Stimulated activated naive CD8-positive, alpha-beta T cell treated with anti-CD3 and anti-CD28 coated beads, Interleukin-15, Interleukin-2, amounts not matched to agents 100 U/mL and 50 U/mL, for 24 hours (primary cell): ENCODE data around the gene CD274.
"Not testable (repeated sequence)": the region's sequence is repeated elsewhere in the genome, so short reads cannot be mapped to it uniquely, and the experiment has no call there.

Experiments
- ATAC-seq: fragments of 150-1000 bp; cut with Tn5 transposase; one replicate; pipeline ENCODE4 v1.10.0; 2021
- DNase-seq: peaks from one replicate; pipeline ENCODE4 v3.0.0; 2021

Gene CD274

DNA sequence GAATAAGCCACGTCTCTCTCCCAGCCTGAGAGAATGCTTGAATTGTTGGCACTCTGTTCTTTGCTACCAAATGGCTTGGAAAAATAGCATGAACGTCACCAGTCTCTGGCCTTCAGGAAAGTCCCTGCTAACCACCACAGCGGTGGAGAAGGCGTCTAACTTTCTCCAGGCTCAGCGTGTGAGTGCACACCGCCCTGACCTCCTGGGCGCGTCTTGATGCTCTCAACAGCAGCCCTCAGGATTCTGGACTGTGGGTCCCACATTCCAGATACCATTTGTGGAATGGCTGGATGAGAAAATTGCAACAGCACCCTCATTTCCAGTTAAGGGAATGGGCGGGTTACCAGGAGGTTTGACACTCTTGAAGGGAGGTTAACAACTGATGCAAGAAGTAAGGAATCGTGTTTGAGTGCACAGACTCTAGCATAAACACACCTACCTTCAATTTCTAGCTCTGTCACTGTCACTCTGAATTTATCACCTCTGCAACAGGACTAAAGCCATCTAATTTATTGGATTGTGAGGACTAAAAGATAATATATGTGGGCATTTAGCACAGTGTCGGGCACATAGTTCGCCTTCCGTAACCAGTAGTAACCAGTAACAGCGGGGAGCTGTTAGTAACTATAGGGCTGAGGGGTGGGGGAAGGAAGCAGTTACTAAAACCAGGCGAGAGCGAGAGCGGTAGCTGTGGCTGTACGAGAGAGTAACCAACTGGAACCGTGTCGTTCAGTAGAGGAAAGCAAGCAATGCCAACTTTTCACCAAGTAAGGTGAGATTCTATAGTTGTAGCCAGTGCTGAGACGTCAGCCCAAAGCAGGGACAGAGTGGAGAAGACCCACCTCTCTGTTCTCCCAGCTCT is 11.8 kb upstream of the CD274 start:
- DNase-seq (peak; percentile 76), ATAC-seq (peak; percentile 66)

DNA sequence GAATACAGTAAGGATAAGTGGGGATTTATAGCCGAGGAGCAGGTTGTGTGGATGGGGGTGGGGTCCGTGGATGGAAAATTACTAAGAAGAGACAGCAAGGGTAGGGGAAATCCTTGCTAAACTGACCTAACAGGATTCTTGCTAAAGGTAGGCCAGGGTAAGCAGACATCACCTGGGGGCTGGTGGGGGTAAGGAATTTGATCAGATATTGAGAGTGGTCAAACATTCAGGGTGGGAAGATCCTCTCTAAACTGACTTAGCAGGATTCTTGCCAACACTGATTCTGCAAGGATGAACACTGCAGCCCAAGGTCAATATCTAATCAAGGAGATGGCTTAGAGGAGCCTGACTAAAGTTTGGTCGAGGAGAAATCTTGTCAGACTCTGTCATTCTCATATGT is 9.9 kb upstream of the CD274 start:
- no peak for ATAC-seq
- no peak for DNase-seq

DNA sequence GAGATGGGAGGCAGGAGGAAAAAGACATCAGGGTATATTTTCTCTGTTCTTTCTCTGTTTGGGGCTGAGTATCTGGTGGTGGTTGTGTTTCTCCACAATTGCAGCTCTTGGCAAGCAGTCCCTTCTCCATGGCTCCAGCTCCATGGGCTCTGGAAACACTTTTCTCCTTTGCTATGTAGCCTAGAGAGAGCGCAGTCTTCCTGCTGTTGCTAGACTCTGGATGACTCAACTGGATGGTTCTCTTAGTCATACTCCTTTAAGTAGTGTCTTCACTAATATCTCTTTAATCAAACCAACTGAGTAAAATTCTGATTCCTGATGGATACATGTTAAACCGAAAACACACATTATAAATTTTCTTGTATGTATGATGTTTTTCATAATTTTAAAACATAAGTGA is 9.3 kb upstream of the CD274 start:
- no peak for ATAC-seq
- DNase-seq, result no peak

DNA sequence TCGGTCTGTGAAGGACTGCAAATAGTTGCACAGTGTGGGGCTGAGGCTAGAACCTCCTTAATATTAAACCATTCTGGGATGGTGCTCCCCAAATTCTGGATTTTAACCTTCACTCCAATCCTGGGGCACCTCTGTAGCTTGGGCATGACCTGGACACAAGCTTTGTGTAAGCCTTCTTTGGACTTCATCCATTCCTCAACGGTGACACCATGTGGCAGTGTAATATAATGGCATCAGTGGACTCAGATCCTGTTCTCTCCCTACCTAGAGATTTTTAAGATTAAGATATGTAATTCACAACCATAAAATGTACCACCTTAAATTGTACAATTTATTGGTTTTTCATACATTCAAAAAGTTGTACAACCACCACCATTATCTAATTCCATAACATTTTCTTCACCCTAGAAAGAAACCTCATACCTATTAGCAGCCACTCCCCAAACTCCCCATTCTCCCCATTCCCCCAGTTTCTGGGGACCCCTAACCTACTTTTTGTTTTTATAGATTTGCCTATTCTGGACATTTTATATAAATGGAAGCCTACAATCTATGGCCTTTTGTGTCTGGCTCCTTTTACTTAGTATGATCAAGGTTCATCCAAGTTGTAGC is 7.8 kb upstream of the CD274 start:
- ATAC-seq, result no peak
- peak; percentile 49 for DNase-seq

DNA sequence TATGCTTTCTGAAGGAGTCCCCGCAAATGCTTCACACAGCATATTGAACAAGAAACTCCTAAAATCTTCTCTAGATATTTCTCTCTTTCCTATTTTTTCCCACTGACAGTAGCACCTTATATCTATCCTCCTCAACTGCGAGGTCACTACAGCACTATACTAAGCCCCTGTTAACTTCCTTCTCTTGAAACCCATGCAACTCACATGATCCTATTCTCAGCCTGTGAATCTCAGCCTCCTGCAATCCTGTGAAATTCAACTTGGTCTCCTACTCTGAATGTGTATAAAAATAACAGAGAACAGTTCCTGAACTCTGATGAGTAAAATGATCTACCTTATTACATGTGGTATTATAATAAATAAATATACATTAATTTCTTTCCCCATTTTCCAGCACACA is 6.5 kb upstream of the CD274 start:
- ATAC-seq, result no peak
- no peak for DNase-seq

DNA sequence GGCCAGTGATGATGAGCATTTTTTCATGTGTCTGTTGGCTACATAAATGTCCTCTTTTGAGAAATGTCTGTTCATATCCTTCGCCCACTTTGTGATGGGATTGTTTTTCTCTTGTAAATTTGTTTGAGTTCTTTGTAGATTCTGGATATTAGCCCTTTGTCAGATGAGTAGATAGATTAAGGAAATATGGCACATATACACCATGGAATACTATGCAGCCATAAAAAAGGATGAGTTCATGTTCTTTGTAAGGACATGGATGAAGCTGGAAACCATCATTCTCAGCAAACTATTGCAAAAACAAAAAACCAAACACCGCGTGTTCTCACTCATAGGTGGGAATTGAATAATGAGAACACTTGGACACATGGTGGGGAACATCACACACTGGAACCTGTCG is 5.2 kb upstream of the CD274 start:
- ATAC-seq, DNase-seq: not testable (repeated sequence)

DNA sequence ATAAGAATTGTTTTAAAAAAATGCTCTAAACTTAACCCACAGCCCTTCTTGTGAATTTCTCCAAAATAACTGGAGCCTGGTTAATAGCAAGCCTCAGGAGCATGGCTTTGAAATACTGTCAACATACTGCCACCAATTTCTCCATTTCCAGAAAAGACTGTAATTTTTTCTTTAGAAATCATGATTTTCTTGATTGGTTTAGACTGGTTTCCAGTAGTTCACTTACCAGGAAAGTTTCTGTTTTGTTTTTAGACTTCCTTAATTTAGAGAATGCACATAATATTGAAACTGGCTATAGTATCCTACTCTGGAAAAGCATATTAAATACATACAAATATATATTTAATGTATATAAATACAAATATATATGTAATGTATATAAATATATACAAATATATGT is 4.5 kb upstream of the CD274 start:
- ATAC-seq (no peak), DNase-seq (no peak)

DNA sequence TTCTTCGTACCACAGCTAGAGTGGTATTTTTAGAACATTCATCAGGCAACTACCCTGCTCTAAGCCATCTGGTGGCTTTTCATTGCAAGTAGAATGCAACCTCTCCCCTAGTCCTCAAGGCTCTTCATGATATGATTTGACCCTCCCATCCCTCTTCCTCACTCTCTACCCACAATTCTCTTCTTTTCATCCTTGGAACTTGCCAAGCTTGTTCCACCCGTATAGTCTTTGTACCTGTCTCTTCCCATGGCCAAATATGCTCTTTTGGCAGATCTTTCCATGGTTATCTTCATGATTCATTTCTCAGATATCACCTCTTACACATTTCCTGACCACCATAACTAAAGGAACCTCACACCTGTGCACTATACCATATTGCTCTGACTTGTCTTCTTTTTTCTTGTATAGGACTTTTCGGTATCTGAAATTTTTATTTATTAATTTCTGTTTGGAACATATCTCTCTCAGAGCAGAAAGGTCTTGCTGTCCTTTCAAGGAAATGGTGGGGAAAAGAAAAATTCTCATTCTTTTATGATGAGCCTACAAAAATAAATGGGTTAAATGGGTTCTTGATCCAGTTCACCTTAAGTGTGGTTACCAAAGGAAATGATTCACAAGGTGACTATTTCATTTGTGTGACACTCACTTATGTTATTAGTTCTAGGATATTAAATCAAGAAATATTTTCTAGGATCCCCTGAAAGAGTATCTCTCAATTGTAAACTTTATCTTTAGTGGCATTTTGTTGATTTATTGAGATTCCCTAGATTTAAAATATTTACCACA is 3.7 kb upstream of the CD274 start:
- peak; percentile 25 for ATAC-seq
- DNase-seq, result no peak

DNA sequence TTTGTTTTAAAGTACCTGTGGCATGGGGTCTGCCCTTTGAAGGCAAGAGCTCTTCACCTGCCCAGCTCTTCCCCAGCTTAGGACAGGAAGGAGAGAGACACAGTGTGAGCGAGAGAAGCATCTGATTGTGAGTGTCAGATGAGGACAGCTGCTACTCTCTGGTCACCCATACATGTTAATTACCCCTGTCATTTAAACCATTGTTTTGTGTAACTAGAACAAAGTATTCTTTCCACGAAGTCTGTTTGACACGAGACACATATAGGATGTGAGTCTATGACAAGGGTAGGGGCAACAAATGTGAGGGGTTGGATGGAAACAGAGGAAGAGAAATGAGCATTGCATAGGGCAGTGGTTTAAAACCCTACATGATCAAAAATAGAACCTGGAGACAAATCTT is 3.0 kb upstream of the CD274 start:
- ATAC-seq (no peak), DNase-seq (no peak)

DNA sequence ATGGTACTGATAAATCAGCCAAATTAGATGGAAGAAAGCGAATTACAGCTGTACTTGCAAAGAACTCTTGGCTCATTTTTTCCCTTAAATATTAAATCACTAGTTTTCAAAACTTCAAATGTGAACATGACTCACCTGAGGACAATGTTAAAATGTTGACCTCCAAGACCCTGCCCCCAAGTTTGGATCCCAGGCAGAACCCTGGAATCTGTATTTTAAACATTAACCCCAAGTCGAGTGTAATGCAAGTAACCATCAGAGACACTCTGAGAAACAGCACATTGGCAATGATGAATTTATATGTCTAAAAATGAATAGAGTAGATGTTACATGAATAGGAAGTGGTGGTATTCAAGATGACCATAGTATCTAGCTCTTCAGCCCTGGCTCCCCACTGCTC is 2.3 kb upstream of the CD274 start:
- no peak for ATAC-seq

DNA sequence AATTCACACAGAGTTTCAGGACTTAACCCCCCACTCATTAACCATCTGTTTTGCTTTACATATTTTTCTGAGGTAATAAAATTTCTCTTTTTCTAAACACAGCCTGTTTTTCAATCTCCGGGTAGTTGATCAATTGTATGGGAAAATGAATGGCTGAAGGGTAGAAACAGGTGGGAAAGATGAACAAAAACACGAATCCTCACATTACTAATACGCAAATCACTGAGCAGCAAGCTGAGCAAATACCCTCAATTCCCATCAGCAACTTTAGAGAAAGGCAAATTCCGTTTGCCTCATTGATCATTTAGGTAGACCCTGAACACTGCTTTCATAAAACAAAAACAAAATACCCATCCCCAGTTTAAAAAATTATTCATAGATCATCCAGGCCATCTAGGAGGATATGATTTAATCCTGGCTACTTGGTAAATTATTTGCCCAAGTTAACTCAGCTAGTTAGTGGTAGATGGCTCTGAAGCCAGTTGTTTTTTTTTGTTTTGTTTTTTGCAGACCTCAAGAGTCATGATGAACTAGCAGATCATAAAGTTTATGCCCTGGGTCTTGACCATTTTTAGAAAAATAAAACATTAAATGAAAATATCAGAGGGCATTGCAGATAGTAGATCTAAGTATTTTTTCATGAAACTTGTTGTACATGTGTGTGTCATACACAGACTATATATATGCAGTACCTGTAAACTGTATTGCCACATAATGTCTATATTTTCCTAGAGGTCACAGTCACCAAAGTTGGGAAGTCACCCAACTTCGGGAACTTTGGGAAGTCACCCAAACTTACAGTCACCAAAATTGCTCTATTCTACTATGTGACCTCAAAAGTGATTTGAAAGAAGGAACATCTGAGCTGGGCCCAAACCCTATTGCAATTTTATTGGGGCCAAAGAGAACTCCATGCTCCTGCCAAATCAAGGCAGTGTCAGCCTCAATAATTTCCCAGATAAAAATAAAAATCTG is 1.6 kb upstream of the CD274 start:
- ATAC-seq (no peak), DNase-seq (no peak)

More for the DNA sequence above, 2.3 kb upstream of the CD274 start:
- DNase-seq, result no peak

DNA sequence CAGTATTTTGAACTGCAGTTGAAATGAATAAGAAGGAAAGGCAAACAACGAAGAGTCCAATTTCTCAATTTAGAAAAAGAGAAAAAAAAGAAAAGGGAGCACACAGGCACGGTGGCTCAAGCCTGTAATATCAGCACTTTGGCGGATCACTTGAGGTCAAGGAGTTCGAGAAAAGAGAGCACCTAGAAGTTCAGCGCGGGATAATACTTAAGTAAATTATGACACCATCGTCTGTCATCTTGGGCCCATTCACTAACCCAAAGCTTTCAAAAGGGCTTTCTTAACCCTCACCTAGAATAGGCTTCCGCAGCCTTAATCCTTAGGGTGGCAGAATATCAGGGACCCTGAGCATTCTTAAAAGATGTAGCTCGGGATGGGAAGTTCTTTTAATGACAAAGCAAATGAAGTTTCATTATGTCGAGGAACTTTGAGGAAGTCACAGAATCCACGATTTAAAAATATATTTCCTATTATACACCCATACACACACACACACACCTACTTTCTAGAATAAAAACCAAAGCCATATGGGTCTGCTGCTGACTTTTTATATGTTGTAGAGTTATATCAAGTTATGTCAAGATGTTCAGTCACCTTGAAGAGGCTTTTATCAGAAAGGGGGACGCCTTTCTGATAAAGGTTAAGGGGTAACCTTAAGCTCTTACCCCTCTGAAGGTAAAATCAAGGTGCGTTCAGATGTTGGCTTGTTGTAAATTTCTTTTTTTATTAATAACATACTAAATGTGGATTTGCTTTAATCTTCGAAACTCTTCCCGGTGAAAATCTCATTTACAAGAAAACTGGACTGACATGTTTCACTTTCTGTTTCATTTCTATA is 602 bp upstream of the CD274 start:
- DNase-seq, result no peak
- ATAC-seq, result no peak

DNA sequence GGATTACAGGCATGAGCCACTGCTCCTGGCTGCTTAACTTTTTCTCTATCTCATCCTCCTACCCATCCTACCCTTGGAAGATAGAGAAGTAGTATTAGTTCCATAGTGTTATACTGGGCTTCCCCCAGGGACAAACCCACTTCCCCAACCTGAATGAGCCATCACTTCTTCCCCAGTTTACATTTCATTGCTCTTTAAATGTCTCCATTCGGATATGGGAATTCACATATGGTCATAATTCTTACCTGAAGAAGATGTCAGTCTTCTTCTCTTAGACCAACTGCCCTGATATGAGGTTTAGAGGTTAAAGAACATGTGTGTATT is 1.9 kb downstream of the CD274 start:
- ATAC-seq (no peak), DNase-seq (no peak)

DNA sequence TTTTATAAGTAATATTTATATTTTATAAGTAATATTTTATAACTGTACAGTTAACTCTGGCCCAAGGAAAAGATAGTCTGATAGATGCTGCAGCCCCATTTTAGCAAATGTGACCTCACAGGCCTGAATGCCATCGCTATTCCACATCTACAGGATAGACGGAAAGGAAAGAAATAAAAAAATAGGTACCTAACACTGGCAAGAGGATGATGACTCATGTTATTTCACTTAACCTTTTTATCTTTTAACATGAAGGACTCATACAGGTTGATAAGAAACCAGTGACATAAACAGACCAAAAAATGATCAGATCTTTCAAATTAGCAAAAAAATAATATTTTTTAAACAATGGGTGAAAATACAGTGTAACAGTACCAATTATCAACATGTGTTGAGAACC is 2.7 kb downstream of the CD274 start:
- no peak for ATAC-seq
- no peak for DNase-seq

DNA sequence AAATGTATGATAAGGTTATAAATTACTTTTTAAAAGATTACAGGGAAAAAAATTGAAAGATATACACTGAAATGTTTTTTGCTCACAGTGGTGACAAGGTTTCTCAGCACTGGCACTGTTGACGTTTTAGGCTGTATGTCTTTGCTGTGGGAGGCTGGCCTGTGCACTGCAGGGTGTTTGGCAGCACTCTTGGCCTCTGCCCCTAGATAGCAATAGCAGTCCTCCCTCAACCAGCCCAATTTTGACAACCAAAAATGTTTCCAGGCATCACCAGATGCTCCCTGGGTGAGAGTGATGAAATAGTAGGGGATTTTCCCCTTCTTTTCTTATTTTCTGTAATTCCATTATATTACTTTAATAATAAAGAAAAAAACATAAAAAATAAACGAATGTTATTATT is 3.3 kb downstream of the CD274 start:
- DNase-seq (peak; percentile 36), ATAC-seq (peak; percentile 24)

DNA sequence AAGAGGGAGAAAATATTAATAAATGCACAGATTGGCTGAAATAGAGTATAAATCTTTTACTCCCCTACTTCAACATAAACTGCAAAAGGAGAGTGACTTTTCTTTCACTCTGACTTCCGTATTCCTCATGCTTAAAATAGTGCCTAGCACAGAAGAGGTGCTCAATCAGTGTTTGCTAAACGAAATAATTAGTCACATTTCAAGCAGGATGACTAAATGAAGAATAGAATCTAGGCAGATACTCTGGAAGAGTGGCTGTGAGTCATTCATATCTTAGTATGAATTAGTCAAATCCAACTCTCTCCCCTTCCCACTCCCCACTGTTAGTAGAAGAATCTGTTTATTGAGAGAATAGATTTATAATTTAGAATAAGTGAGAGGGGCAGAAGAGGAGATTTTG is 4.8 kb downstream of the CD274 start:
- DNase-seq (no peak), ATAC-seq (peak; percentile 68)

DNA sequence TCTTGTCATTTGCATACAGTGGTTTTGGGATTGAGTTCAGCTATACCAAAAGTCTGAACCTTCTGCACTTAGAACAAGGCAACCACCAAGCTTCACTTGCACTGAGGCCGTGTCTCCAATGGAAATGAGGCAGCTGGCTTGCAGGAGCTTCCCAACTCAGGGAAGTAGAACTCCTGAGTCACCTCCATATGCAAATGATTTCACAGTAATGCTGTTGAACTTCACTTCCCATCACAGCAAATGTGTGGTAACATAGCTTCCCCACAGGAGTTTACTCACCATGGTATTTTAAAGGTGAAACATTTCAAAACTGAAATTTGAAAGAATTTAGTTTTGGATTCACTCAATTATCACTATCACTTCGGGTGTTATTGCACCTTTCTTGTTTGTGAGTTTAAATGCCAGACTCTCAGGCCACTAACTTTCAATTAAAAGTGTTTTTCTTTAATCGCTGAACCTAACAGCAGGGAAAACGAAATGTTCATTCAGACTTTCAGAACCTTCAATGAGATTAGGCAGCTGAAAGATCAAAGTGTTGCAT is 9.0 kb downstream of the CD274 start:
- peak; percentile 24 for DNase-seq

DNA sequence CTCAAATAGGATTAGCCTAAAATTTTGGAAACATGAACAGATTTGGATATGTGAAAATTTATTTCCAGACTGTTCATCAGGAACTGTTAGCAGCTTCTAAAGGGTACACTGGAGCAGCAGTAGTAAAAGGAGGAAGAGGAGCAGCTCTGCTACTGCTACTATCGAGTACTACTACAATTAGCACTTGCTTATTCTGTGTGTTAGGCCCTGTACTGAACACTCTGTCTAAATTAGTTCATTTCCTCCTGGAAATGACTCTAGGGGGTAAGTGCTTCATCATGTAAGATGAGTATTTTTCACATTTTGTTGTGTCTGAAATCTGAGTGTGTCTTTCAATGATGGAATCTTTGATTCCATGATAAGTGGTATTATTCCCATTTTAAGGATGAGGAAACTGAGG is 9.8 kb downstream of the CD274 start:
- DNase-seq (no peak), ATAC-seq (no peak)

More for the DNA sequence above, 9.0 kb downstream of the CD274 start:
- ATAC-seq, result peak; percentile 76

DNA sequence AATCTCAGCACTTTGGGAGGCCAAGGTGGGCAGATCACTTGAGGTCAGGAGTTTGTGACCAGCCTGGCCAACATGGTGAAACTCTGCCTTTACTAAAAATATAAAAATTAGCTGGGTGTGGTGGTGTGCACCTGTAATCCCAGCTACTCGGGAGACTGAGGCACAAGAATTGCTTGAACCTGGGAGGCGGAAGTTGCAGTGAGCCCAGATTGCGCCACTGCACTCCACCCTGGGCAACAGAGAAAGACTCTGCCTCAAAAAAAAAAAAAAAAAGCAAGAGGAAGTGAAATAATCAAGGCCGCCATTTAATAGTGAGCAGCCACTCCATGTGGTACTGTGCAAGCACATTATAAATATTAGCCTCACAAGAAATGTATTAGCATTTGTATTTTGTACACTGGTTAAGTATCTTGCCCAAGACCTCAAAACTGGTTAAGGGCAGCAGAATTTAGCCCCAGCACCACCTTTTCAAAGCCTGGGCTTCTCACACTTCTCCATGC is 14.5 kb downstream of the CD274 start:
- DNase-seq, ATAC-seq: not testable (repeated sequence)

DNA sequence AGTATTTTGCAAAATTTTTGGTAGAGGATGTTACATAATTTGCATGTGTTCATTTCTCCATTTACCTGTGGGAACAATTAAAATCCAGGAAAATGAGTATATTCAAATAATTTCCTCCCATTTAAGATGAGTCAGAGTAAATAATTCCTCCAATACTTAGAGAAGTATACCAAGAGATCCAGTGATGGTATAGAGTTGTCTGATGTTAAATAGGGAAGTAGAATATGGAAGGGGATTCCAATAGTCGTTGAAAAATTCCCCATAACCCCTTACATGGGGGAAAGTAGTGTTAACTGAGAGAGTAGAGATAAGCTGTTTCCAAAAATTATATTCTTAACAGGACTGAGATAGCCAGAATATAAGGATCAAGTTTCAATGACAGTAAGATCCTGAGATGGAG is 15.7 kb downstream of the CD274 start:
- ATAC-seq, result no peak
- DNase-seq, result no peak

DNA sequence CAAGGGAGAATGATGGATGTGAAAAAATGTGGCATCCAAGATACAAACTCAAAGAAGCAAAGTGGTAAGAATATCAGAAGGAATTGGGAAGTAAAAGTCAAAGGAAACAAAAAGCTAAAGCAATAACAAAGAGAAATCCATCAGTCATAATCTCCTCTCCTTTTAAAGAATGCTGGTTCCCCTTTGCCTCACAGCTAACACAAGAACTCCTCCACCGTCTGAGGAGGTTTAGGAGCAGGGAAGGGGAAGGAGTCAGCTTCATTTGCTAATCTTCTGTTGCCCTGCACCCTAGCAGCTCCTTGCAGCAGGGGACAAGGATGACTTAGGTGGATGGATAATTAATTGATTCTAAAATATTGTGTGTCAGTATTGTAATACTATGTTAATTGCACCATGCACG is 16.4 kb downstream of the CD274 start:
- DNase-seq, result no peak
- ATAC-seq, result no peak
